Measurements from ENCODE around the gene RASA4.
A peak's percentile ranks its signal among the peaks of the same experiment; 100 is the strongest.
"Not testable (repeated sequence)": the region's sequence is repeated elsewhere in the genome, so short reads cannot be mapped to it uniquely, and the experiment has no call there.

RASA4 gene

DNA sequence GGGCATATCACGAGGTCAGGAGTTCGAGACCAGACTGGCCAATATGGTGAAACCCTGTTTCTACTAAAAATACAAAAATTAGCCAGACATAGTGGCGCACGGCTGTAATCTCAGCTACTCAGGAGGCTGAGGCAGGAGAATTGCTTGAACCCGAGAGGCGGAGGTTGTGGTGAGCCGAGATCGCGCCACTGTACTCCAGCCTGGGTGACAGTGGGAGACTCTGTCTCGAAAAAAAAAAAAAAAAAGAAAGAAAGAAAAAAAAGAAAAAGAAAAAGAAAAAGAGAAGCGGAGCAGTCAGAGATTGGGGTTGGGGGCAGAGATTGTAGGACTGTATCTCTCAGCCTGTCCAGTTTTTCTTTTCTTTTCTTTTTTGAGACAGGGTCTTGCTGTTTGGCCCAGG lies 73.8 kb downstream of the RASA4 start:
- not testable (repeated sequence) for DNase-seq

DNA sequence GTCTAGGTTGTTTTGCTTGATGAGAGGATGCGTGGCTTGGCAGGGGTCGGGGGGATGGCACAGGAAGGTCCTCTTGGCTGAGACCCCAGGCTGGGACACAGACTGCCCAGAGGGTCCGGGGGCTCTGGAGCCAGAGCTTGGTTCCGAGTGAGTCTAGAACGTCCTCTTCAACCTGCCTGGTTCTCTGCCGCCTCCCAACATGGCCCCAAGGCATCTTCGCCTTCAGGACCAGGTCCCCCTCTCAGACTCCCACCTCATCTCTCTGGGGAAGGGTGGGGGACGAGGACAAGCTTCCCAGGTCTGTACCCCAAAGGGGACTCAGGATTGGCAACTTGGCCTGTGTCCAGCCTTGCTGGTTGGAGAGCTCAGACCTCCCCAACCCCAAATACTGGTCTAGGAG lies 74.5 kb downstream of the RASA4 start:
- not testable (repeated sequence) for DNase-seq

DNA sequence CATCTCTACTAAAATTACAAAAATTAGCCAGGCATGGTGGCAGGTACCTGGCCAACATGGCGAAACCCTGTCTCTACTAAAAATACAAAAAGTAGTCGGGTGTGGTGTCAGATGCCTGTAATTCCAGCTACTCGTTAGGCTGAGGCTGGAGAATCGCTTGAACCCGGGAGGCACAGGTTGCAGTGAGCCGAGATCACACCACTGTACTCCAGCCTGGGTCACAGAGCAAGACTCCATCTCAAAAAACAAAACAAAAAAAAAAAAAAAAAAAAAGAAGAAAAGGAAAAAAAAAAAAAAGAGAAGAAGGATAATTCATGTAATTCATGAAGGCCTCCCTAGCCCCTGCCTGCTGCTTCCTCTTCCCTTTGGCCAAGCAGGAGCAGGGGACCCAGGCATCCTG lies 76.0 kb downstream of the RASA4 start:
- DNase-seq, result not testable (repeated sequence)

DNA sequence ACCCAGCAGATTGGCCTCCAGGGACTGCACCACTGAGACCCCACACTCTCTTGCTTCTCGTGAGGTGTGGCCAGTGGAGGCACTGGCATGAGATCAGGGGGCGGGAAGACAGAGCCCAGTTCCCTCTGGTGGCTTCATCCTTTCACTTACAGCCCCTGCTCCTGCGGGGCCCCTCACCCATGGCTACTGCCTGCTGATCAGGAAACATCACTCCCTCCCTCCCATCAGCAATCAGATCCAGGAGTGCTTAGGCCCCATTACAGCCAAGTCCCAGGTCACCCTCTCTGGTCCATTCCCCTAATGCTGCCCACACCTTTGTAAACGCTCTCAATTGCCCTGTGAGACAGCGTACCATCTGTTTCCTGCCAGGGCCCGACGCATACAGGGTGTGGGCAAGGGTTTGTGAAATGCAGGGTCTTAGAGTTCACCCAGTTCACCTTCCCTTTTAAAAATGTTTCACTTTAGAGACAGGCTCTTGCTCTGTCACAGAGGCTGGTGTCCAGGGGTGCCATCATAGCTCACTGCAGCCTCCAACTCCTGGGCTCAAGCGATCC lies 81.4 kb downstream of the RASA4 start:
- not testable (repeated sequence) for DNase-seq

DNA sequence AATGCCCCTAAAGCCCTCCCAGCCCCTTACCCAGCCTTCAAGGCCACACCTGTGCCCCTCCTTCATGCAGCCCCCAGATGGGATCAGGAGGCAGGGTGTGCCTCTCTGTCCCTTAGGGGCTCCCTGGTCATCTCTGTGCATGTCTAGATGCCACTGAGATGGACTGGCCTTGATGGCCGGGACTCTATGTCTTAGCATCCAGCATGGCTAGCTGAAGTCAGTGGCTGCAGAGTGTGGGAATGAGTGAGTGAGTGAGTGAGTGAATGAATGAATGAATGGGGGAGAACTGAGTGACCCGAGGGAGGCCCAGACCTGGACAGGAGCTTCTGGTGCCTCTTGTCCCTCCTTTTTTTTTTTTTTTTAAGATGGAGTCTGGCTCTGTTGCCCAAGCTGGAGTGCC lies 84.4 kb downstream of the RASA4 start:
- DNase-seq, result not testable (repeated sequence)

DNA sequence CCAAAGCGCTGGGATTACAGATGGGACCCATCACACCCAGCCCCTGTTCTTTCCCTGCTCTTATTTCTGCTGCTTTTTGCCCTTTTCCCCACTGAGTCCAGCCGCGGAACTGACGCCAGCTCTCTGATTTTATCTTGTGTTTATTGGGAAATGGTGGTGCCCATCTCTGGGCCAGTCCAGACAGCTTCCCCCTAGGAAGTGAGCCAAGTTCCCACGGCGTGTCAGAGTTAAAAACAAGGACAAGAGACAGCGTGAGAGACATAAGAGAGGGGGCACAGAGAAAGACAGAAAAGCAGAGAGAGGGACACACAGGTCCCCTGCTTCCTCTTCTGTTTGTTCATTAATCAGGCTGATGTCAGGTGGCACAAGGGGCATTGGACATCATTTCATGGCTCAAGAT lies 85.0 kb downstream of the RASA4 start:
- not testable (repeated sequence) for DNase-seq

DNA sequence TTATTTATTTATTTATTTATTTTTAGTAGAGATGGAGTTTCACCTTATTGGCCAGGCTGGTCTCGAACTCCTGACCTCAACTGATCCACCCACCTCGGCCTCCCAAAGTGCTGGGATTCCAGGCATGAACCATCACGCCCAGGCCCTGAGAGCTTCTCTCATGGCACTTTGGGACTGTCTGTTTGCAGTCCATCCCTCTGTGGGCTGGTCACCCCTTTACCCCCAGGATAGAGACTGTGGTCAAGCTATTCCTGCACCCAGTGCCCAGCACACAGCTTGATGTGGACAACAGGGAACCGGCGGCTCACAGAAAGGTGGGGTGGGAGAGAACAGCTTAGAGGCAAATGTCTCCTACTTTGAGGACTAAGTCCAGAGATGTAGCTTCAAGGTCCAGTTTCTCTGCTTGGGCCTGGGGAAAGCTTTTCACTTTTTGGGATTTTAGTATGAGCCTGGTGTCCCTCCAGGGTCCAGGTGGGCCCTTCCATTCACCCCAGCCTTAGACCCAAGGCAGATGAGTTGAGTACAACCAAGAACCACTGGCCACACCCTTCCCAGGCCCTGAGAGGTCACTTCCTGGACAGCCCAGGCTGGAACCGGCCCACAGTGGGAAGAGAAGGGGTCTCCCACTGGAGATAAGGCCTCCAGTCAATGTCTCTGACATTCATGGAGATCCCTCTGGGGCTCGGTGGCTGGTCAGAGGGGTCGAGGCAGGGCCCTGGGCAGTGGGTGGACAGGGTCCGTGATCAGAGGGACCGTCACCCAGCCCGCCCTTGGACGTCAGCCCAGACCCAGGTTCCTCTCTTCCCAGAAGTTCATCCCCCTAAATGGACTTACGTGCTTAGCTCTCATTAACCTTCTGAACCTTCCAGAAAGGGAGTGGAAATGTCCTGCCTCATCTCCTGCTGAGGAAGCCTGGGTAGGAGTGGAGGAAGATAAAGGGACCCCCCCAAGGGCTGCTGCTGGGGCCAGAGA lies 88.4 kb downstream of the RASA4 start:
- peak; percentile 16 to 19 for DNase-seq

DNA sequence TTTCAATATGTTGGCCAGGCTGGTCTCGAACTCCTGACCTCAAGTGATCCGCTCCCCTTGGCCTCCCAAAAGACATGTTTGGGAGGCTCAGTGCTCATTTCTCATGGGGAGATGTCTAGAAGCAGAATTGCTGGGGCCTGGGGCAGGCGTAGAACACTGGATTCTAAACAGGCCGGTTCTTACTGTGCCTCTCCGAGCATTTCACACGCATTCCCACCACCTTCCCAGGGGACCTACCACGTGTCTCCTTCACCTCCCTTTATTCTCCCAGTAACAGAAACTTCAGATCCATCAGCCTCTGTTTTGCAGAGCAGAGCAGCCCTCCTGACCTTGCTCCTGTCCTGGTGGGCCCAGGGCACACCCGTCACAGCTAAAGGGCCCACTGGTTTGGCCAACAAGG lies 89.4 kb downstream of the RASA4 start:
- DNase-seq, result peak; percentile 8 to 9

DNA sequence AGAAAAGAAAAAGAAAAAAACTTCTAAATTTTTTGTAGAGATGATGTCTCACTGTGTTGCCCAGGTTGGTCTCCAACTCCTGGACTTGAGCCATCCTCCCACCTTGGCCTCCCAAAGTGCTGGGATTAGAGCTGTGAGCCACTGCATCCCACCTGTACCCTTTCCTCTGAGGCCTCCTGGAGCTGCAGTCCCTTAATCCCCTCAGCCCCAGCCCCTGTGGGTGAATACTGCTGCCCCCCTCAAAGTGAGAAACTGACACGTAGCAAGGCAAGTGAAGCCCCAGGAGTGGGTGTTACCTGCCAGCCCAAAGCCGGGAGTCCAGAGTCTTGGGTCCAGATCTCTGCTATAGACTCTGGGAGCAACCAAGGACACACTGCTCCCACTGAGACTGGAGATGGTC lies 91.8 kb downstream of the RASA4 start:
- DNase-seq, result peak; percentile 12 to 19
